Mesodermal cell (in vitro differentiated cells): Measurements from ENCODE around the gene RASSF7.

Source experiments
- H3K27ac ChIP-seq: 2 replicates; pipeline ENCODE4 v1.7.0; 2013; ENCODE audit warnings: mild to moderate bottlenecking, low read depth, low read length, moderate library complexity; ENCODE audit not compliant: severe bottlenecking
- H3K36me3 ChIP-seq: 2 replicates; pipeline ENCODE4 v1.7.1; 2013; ENCODE audit warnings: mild to moderate bottlenecking, low read length, moderate library complexity; ENCODE audit not compliant: control insufficient read depth, insufficient read depth
- H3K4me1 ChIP-seq: one replicate; pipeline ENCODE4 v1.7.1; 2013; ENCODE audit warnings: mild to moderate bottlenecking, low read length; ENCODE audit not compliant: insufficient read depth, control insufficient read depth, poor library complexity, severe bottlenecking
- H3K4me3 ChIP-seq: 2 replicates; pipeline ENCODE4 v1.7.0; 2013; ENCODE audit warnings: low read length, control low read depth, mild to moderate bottlenecking; ENCODE audit not compliant: insufficient read depth, poor library complexity, severe bottlenecking; ENCODE audit errors: extremely low read depth
- H3K9me3 ChIP-seq: 2 replicates; pipeline ENCODE4 v1.7.1; 2013; ENCODE audit warnings: mild to moderate bottlenecking, low read length, moderate library complexity; ENCODE audit not compliant: control insufficient read depth
- WGBS, 2 experiments: methylation state at CpG; one replicate each; pipeline ENCODE4 v1.1.5; 2013; ENCODE audit warnings: missing lambda C conversion rate in 2 of 2; ENCODE audit not compliant: insufficient coverage in 2 of 2; 5-methylcytosine and 5-hydroxymethylcytosine counted together

RASSF7 gene

DNA sequence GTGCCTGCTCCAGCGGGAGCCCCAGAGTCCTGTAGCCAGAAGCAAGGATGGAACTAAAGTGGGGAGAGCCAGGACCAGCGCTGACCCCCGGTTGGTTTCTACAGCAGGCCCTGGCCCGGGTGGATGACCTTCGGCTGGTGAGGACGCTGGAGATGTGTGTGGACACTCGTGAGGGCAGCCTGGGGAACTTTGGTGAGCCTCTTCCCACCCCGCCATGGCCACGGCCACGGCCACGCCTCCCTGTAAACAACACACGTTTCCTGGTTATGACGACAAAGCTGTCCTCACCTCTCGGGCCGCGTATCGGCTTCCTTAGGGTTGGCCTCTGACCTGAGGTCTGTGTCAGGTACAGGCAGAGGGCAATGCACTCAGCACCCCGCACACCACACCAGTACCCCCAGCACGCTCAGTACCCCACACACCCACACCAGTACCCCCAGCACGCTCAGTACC lies 19.3 kb upstream of the RASSF7 start:
- H3K27ac ChIP-seq: no peak overlapping the region
- peaks cover 5% of the 10 kb centered on the region for H3K4me1 ChIP-seq
- H3K4me3 ChIP-seq: no peak overlapping the region
- no peaks in the 10 kb centered on the region for H3K9me3 ChIP-seq
- no peaks in the 10 kb centered on the region for H3K36me3 ChIP-seq
- 95 to 100% methylated on average over 4 to 17 of the region's 20 CpGs for WGBS, 2 experiments

DNA sequence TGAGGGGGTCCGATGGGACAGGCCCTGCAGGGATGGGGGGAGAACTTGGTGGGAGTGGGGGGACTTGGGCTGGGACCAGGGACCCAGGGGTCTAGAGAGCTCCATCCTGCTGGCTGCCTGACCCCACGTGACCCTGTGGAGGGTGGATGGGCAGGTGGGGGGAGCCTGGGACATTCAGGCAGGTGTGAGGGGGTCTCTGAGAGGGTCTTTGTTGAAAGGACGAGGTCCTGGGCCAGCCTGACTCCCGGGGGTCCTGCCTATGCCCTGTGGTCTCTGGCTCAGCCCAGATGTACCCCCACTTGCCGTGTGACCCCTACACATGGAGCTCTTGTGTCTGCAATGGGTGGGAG lies 16.0 kb upstream of the RASSF7 start:
- Histone ChIP-seq H3K36me3 (no peaks in the 10 kb centered on the region), H3K9me3 (no peaks in the 10 kb centered on the region), H3K27ac (no peak overlapping the region), H3K4me1 (no peaks in the 10 kb centered on the region), H3K4me3 (no peak overlapping the region)
- WGBS, 2 experiments: 78 to 97% methylated on average over 4 of the region's 5 CpGs

DNA sequence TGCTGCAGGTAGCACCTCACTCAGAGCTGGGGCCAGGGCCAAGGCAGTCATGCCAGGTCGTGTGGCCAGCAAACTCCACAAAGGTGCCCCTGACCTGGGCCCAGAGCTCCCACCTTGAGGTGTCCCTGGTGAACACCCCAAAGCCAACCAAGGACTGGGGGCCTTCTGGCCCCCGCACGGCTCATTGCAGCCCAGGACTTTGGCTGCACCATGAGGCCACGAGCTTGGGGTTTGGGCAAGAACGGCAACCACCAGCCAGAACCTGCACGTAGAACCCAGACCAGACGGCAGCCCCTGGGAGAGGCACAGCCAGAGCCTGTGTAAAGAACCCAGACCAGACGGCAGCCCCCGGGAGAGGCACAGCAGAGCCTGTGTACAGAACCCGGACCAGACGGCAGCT lies 15.6 kb upstream of the RASSF7 start:
- 84 to 90% methylated on average over 9 to 11 of the region's 11 CpGs for WGBS, 2 experiments
- H3K36me3 ChIP-seq: no peaks in the 10 kb centered on the region

DNA sequence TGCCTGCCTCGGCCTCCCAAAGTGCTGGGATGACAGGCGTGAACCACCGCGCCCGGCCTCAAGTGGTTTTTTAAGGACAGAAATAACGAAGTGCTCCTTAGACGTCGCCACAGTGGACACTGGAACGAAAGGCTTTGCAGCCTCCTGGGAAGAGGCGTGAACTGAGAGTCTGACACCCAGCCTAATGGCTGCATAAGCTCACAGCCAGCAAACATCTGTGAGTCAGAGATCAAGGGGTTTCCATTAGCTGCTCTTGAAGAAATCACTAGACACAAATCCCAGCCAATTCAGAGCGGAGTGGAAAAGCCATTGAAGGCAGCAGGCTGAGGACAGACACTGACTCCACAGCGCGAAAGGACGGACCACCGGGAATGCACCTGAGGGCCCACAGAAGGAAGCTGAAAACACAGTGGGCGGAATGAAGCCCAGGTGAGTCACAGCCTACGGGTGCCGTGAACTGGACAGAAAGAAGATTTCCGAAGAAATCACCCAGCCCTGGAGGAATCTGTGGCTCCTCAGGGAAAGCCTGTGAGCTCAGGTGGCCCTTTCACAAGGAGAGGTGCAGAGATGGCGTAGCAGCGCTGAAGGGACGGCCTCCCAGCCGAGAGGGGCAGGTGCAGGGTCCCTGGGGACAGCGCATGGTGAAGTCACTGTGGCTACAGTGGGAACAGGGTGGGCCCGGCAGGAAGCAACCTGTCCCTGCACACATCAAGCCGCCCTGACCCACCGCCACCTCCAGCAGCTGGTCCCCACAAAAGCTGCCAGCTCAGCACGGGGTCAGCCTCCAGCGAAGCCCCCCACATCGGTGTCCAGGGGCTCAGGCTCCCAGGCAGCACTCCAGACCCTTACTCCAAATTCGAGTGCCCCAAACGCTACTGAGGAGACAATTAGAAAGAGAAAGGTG lies 11.8 kb upstream of the RASSF7 start:
- no peak overlapping the region for H3K4me3 ChIP-seq
- WGBS, 2 experiments: 88 to 89% methylated on average over 29 to 31 of the region's 32 CpGs
- no peaks in the 10 kb centered on the region for H3K36me3 ChIP-seq
- H3K9me3 ChIP-seq: no peaks in the 10 kb centered on the region
- no peak overlapping the region for H3K27ac ChIP-seq
- H3K4me1 ChIP-seq: no peaks in the 10 kb centered on the region

More for the DNA sequence above, 15.6 kb upstream of the RASSF7 start:
- Histone ChIP-seq H3K9me3 (no peaks in the 10 kb centered on the region), H3K4me3 (no peak overlapping the region), H3K4me1 (no peaks in the 10 kb centered on the region), H3K27ac (no peak overlapping the region)

DNA sequence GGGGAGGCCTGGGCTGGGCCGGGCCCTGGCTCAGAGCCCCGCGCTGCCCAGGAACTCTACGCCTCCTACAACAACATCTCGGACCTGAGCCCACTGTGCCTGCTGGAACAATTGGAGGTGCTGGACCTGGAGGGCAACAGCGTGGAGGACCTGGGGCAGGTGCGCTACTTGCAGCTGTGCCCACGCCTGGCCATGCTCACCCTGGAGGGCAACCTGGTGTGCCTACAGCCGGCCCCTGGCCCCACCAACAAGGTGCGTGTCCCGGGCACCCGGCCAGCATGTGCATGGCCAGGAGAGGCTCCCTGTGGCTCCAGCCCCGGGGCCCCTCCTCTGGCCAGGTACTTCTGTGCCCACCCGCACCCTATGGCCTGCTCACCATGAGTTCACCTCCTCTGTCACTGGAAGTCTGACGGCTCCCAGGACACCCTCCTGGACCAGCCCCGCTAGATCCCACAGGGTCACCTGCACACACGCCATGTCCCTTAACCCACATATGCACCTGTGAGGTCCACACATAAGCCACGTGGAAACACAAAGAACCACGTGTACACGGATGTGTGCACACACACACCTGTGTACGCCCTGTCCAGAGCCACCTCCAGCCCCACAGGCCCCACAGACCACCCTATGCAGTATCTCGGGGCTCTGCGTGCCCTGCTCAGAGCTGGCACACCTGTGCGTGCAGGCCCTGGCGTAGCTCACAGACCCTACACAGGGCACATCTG lies 10.6 kb upstream of the RASSF7 start:
- WGBS, 2 experiments: 93% methylated on average over 25 of the region's 25 CpGs
- Histone ChIP-seq H3K4me1 (no peaks in the 10 kb centered on the region), H3K27ac (no peak overlapping the region), H3K36me3 (no peaks in the 10 kb centered on the region), H3K9me3 (no peaks in the 10 kb centered on the region), H3K4me3 (no peak overlapping the region)

DNA sequence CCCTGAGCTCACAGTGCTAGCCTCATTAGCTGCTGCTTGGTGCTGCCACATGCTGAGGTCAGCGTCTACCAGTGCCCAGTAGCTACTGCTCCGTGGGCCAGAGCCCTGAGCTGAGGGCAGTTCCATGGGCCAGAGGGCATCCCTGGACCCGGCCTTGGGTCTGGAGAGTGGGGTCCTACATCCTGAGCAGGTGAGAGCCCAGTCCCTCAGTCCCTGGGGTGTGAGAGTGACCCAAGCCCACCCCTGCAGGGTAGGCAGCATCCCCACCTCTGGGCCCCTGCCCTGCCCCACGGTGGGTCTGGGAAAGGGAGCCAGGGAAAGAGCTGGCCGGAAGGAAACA lies 10.1 kb upstream of the RASSF7 start:
- Histone ChIP-seq H3K4me1 (no peaks in the 10 kb centered on the region), H3K9me3 (no peaks in the 10 kb centered on the region), H3K36me3 (no peaks in the 10 kb centered on the region), H3K27ac (no peak overlapping the region), H3K4me3 (no peak overlapping the region)
- WGBS, 2 experiments: 89 to 97% methylated on average over 3 of the region's 5 CpGs

DNA sequence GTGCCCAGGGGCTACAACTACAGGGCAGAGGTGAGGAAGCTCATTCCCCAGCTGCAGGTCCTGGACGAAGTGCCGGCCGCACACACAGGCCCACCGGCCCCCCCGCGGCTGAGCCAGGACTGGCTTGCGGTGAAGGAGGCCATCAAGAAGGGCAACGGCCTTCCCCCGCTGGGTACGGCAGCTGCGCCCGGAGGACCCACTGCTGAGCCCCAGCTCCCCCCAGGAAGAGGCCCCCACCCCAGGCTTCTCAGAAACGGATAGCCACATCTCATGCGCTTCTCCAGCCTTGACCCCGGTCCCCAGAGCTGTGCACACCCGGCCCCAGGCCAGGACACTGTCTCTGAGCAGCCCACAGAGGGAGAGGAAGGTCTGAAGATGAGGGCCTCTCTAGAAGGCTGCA lies 9.6 kb upstream of the RASSF7 start:
- Histone ChIP-seq H3K27ac (no peak overlapping the region), H3K4me1 (no peaks in the 10 kb centered on the region), H3K9me3 (no peaks in the 10 kb centered on the region), H3K4me3 (no peak overlapping the region), H3K36me3 (no peaks in the 10 kb centered on the region)
- 85 to 93% methylated on average over 12 of the region's 16 CpGs for WGBS, 2 experiments

DNA sequence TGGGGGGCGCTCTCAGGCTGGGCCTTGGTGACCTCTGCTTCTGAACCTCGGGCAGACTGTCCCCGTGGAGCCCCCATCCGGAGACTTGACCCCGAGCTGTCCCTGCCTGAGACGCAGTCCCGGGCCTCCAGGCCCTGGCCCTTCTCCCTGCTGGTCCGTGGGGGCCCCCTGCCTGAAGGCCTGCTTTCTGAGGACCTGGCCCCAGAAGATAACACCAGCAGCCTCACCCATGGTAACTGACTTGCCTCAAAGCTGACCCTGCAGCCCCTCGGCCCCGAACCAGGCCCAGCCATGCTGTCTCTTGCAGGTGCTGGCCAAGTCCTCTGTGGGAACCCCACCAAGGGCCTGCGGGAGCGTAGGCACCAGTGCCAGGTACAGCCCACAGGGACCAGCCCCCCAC lies 9.2 kb upstream of the RASSF7 start:
- H3K4me3 ChIP-seq: no peak overlapping the region
- H3K4me1 ChIP-seq: no peaks in the 10 kb centered on the region
- WGBS, 2 experiments: 91 to 98% methylated on average over 5 to 11 of the region's 12 CpGs
- H3K36me3 ChIP-seq: no peaks in the 10 kb centered on the region
- H3K9me3 ChIP-seq: no peaks in the 10 kb centered on the region
- no peak overlapping the region for H3K27ac ChIP-seq

DNA sequence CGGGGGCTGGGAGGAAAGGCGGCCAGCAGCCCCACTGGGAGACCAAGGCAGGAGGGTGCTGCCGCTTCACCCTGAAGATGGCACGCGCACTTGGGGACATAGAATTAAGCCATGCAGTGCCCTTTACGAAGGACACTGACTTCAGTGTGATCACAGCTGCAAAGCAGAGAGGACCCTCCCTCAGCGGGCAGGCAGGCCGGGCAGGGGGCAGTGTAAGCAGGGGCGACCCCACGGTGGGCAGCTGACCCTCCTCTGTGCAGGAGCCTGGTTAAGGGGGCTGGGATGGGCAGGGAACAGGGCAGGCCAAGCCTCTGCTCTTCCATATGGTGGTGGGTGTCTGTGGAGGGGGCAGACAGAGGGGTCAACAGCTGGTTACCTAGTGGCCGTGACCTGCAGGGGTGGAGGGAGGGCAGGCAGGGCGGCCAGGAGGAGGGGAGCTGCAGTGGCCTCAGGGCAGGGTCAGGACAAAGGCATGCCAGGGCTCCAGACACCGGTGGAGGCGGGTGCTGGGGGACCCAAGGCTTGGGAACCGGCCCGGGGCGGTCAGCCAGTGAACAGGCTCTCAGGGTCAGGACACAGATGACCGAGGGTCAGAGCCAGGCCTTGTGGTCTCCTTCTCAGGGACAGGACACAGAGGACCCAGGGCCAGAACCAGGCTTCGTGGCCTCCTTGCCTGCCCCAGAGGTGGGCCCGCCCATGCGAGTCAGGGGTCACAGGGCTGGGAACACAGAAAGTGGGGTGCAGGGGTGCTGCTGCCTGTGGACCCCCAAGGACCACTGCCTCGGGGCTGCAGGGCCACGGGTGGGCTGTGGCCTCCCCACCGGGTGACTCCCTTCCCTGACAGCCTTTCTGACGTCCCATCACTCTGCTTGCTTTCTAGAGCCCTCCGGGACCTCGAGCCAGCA lies 7.4 kb upstream of the RASSF7 start:
- H3K4me1 ChIP-seq: no peaks in the 10 kb centered on the region
- no peak overlapping the region for H3K4me3 ChIP-seq
- WGBS, 2 experiments: 89 to 90% methylated on average over 21 to 27 of the region's 27 CpGs
- H3K9me3 ChIP-seq: no peaks in the 10 kb centered on the region
- no peak overlapping the region for H3K27ac ChIP-seq
- H3K36me3 ChIP-seq: no peaks in the 10 kb centered on the region

DNA sequence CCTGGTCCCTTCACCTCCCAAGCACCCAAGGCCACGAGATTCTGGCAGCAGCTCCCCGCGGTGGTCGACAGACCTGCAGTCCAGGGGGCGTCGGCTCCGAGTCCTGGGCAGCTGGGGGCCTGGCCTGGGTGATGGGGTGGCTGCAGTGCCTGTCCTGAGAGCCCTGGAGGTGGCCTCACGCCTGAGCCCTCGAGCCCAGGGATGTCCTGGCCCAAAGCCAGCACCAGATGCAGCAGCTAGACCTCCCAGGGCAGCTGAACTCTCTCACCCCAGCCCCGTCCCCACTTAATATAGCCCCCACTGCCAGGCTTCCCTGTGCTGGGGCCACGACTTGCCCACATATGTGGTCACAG lies 6.8 kb upstream of the RASSF7 start:
- H3K36me3 ChIP-seq: no peaks in the 10 kb centered on the region
- no peaks in the 10 kb centered on the region for H3K9me3 ChIP-seq
- H3K27ac ChIP-seq: no peak overlapping the region
- 75 to 86% methylated on average over 7 to 9 of the region's 11 CpGs for WGBS, 2 experiments
- H3K4me1 ChIP-seq: no peaks in the 10 kb centered on the region
- no peak overlapping the region for H3K4me3 ChIP-seq
